Neural cell (in vitro differentiated cells): Measurements from ENCODE around the gene IFT20.
A peak's percentile ranks its signal among the peaks of the same experiment; 100 is the strongest.

Experiments used
- CTCF ChIP-seq: fragments of 450-650 bp; IDR thresholded peaks from 2 replicates; pipeline ENCODE4 v1.5.1; 2014; ENCODE audit warnings: antibody characterized with exemption, mild to moderate bottlenecking, moderate library complexity; ENCODE audit not compliant: poor library complexity, severe bottlenecking
- EZH2 ChIP-seq: fragments of 200-600, 300-800 bp; shearing (Covaris generic), sonication (generic); IDR thresholded peaks from 2 replicates; pipeline ENCODE4 v1.6.1; 2014; ENCODE audit warnings: antibody characterized with exemption, low read length, borderline replicate concordance, mild to moderate bottlenecking; ENCODE audit not compliant: insufficient read depth, poor library complexity, severe bottlenecking
- POLR2AphosphoS5 ChIP-seq: IDR thresholded peaks from 2 replicates; pipeline ENCODE4 v1.6.1; 2012
- TAF1 ChIP-seq: IDR thresholded peaks from 2 replicates; pipeline ENCODE4 v1.6.1; 2012; ENCODE audit warnings: low read depth

GRCh38 chr17:28369684-28370034 is 34.4 kb upstream of the IFT20 start:
- TF ChIP-seq POLR2AphosphoS5: no peak
- TF ChIP-seq CTCF: peak; percentile 13
- TF ChIP-seq EZH2: no peak
- no peak for TF ChIP-seq TAF1
